GM12873 (cell line): ENCODE results near the gene INPP5F.

Source experiments
- CTCF ChIP-seq: IDR thresholded peaks from 2 replicates; pipeline ENCODE4 v1.5.1; 2012; ENCODE audit warnings: low read depth, mild to moderate bottlenecking, moderate library complexity, low read length, control low read depth; ENCODE audit not compliant: insufficient read depth; ENCODE audit errors: missing control alignments

The INPP5F gene

GRCh38 chr10:119831656-119832055 lies 105.8 kb downstream of the INPP5F start:
- TF ChIP-seq CTCF: no peak

GRCh38 chr10:119832951-119833350 lies 107.1 kb downstream of the INPP5F start:
- no peak for TF ChIP-seq CTCF

- no peak for TF ChIP-seq CTCF
Measured at GRCh38 chr10:119834188-119834587, 108.3 kb downstream of the INPP5F start.

- TF ChIP-seq CTCF: no peak
Measured at GRCh38 chr10:119845656-119846055, 119.8 kb downstream of the INPP5F start.

GRCh38 chr10:119849031-119849789 lies 123.4 kb downstream of the INPP5F start:
- no peak for TF ChIP-seq CTCF

- no peak for TF ChIP-seq CTCF
Measured at GRCh38 chr10:119849944-119850343, 124.1 kb downstream of the INPP5F start.

GRCh38 chr10:119852277-119852676 lies 126.4 kb downstream of the INPP5F start:
- TF ChIP-seq CTCF: no peak
